NB4 (cell line): ENCODE results near the gene TRAPPC3L.

Experiments
- CTCF ChIP-seq: IDR thresholded peaks from one replicate; pipeline ENCODE4 v1.5.1; 2012; ENCODE audit warnings: low read depth, low read length
- MAX ChIP-seq: IDR thresholded peaks from 2 replicates; pipeline ENCODE4 v1.6.1; 2011; ENCODE audit warnings: low read depth, low read length
- MYC ChIP-seq: IDR thresholded peaks from 2 replicates; pipeline ENCODE4 v1.6.1; 2011; ENCODE audit warnings: low read depth, low read length
- POLR2A ChIP-seq: IDR thresholded peaks from 2 replicates; pipeline ENCODE4 v1.6.1; 2011; ENCODE audit warnings: mild to moderate bottlenecking; ENCODE audit not compliant: insufficient read length; ENCODE audit errors: extremely low read depth

GRCh38 chr6:116556814-116557415, 11.4 kb upstream of the TRAPPC3L start:
- TF ChIP-seq CTCF, result no peak
- TF ChIP-seq MAX, result no peak
- no peak for TF ChIP-seq POLR2A
- TF ChIP-seq MYC, result no peak
